HG03159 (cell line): Measurements from ENCODE around the gene STK38L.

Experiments used
- ATAC-seq: cut with Tn5 transposase; IDR thresholded peaks from one replicate; pipeline ENCODE4 v1.9.1; 2021; ENCODE audit warnings: mild to moderate bottlenecking, moderate library complexity; ENCODE audit not compliant: unreplicated experiment

The STK38L gene

GRCh38 chr12:27276275-27276674 lies 32.2 kb downstream of the STK38L start:
- no peak for ATAC-seq

- peak; percentile 65 for ATAC-seq
These were observed 33.8 kb downstream of the STK38L start for GRCh38 chr12:27277846-27278260.

GRCh38 chr12:27279826-27280225 lies 35.7 kb downstream of the STK38L start:
- no peak for ATAC-seq

- ATAC-seq: no peak
These were observed 36.3 kb downstream of the STK38L start for GRCh38 chr12:27280412-27280811.

GRCh38 chr12:27282754-27283153 lies 38.7 kb downstream of the STK38L start:
- no peak for ATAC-seq

GRCh38 chr12:27284021-27284420 lies 39.9 kb downstream of the STK38L start:
- ATAC-seq: no peak

- ATAC-seq: no peak
These were observed 40.7 kb downstream of the STK38L start for GRCh38 chr12:27284751-27285150.

GRCh38 chr12:27285403-27285802 lies 41.3 kb downstream of the STK38L start:
- no peak for ATAC-seq

GRCh38 chr12:27289414-27289813 lies 45.3 kb downstream of the STK38L start:
- no peak for ATAC-seq

GRCh38 chr12:27290501-27291168 lies 46.5 kb downstream of the STK38L start:
- no peak for ATAC-seq

- no peak for ATAC-seq
These were observed 47.8 kb downstream of the STK38L start for GRCh38 chr12:27291862-27292261.

GRCh38 chr12:27292718-27293117 lies 48.6 kb downstream of the STK38L start:
- ATAC-seq: no peak

- ATAC-seq: no peak
These were observed 49.4 kb downstream of the STK38L start for GRCh38 chr12:27293463-27293862.

GRCh38 chr12:27296674-27297073 lies 52.6 kb downstream of the STK38L start:
- ATAC-seq: no peak

GRCh38 chr12:27297566-27297965 lies 53.5 kb downstream of the STK38L start:
- ATAC-seq: no peak

- ATAC-seq: no peak
These were observed 55.0 kb downstream of the STK38L start for GRCh38 chr12:27299102-27299501.

- no peak for ATAC-seq
These were observed 56.1 kb downstream of the STK38L start for GRCh38 chr12:27300226-27300625.

- no peak for ATAC-seq
These were observed 59.3 kb downstream of the STK38L start for GRCh38 chr12:27303139-27304111.

GRCh38 chr12:27304856-27305255 lies 60.8 kb downstream of the STK38L start:
- ATAC-seq: no peak

GRCh38 chr12:27305673-27306456 lies 61.8 kb downstream of the STK38L start:
- ATAC-seq: no peak

GRCh38 chr12:27309293-27309994 lies 65.4 kb downstream of the STK38L start:
- ATAC-seq: peak; percentile 59
